Measurements from ENCODE around the gene LRP1-AS.

DNA sequence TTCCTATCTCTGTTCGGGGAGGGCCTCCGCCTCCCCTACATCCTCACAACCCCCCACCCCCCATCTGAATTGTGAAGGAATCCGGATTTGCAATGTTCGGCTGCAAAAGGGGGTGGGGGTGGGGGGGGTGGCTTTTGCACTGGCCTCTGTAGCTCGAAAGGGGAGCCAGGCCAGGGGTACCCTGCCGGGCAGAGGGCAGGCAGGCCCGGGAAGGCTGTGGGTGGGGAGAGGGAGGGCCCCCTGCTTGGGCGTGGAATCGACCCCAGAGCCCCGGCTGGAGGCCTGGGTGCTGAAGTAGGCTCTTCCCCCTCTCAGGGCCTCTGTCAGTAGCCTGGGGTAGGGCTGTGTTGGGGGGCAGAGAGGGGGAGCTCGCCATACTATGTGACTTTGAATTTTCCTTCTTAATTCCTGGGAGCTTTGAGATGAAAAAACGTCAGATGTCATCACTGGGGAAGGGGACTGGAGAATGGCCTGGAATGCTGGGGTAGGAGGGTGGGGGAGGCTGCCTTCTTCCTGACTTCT lies 18.0 kb downstream of the LRP1-AS start:
- TF ChIP-seq, protein P1, sequence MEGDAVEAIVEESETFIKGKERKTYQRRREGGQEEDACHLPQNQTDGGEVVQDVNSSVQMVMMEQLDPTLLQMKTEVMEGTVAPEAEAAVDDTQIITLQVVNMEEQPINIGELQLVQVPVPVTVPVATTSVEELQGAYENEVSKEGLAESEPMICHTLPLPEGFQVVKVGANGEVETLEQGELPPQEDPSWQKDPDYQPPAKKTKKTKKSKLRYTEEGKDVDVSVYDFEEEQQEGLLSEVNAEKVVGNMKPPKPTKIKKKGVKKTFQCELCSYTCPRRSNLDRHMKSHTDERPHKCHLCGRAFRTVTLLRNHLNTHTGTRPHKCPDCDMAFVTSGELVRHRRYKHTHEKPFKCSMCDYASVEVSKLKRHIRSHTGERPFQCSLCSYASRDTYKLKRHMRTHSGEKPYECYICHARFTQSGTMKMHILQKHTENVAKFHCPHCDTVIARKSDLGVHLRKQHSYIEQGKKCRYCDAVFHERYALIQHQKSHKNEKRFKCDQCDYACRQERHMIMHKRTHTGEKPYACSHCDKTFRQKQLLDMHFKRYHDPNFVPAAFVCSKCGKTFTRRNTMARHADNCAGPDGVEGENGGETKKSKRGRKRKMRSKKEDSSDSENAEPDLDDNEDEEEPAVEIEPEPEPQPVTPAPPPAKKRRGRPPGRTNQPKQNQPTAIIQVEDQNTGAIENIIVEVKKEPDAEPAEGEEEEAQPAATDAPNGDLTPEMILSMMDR (IDR thresholded peaks at IDR 0.05 in 2 of 3, conservative IDR thresholded peaks at IDR 0.05 in 1 of 3; ENCODE audit: control insufficient read depth in 2 of 3, extremely low read depth in 1 of 3, insufficient read depth in 1 of 3, low read depth in 3 of 3, low read length in 3 of 3) = no peak
- TF ChIP-seq EZH2 (IDR thresholded peaks at IDR 0.05; ENCODE audit: borderline replicate concordance, control insufficient read depth, low read depth, low read length) = no peak
- TF ChIP-seq, protein P2, sequence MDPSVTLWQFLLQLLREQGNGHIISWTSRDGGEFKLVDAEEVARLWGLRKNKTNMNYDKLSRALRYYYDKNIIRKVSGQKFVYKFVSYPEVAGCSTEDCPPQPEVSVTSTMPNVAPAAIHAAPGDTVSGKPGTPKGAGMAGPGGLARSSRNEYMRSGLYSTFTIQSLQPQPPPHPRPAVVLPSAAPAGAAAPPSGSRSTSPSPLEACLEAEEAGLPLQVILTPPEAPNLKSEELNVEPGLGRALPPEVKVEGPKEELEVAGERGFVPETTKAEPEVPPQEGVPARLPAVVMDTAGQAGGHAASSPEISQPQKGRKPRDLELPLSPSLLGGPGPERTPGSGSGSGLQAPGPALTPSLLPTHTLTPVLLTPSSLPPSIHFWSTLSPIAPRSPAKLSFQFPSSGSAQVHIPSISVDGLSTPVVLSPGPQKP (IDR thresholded peaks at IDR 0.05; ENCODE audit: low read depth, low read length) = no peak
- no peak for TF ChIP-seq POLR2A (IDR thresholded peaks at IDR 0.05; ENCODE audit: low read depth, low read length)

Data from GM12878 (cell line).